AG04450 (cell line): ENCODE data around the gene NHLH1. TPM values are rescaled to one million over a fixed set of nuclear protein-coding genes. Genes with fewer than 3 reads are reported as not detected.
A peak's percentile ranks its signal among the peaks of the same experiment; 100 is the strongest.

Experiments used
- CTCF ChIA-PET: fragments of 300-600, 350-600 bp; formaldehyde crosslinking; extraction: SDS; loops from one replicate; lab custom pipeline; 2022; ENCODE audit warnings: antibody characterized with exemption, inconsistent platforms; lab: Charles Lee
- POLR2A ChIA-PET: fragments of 350-600 bp; formaldehyde crosslinking; extraction: SDS; loops from one replicate; lab custom pipeline; 2021; ENCODE audit warnings: antibody characterized with exemption, inconsistent platforms; lab: Yijun Ruan, JAX
- DNase-seq: peaks from one replicate; pipeline ENCODE4 v3.0.0-alpha.2; 2011; ENCODE audit warnings: low read depth, low spot score
- H3K27ac ChIP-seq: one replicate; pipeline ENCODE4 v1.5.1; 2012; ENCODE audit warnings: low read depth, low read length, control low read depth
- H3K27me3 ChIP-seq: one replicate; pipeline ENCODE4 v1.6.0; 2012; ENCODE audit warnings: low read length; ENCODE audit not compliant: control insufficient read depth, insufficient read depth
- H3K4me3 ChIP-seq: 2 replicates; pipeline ENCODE4 v1.5.1; 2011; ENCODE audit warnings: mild to moderate bottlenecking, low read depth, low read length, control low read depth
- H3K9me3 ChIP-seq: 2 replicates; pipeline ENCODE4 v1.5.1; 2012; ENCODE audit warnings: low read length; ENCODE audit not compliant: control insufficient read depth, insufficient read depth
- polyA plus RNA-seq: library from polyadenylated mRNA; depleted of rRNA; stranded (reverse); fragments of >200 nt; gene quantifications from 2 replicates; pipeline ENCODE4 v1.2.3, GENCODE V29; 2011
- TF ChIP-seq, protein P1 (sequence below): IDR thresholded peaks from 2 replicates; pipeline ENCODE4 v1.5.1; 2011; ENCODE audit warnings: low read depth, low read length, control low read depth, inconsistent platforms

NHLH1 gene
- polyA plus RNA-seq, 1 experiment, result 0.35 TPM

DNA sequence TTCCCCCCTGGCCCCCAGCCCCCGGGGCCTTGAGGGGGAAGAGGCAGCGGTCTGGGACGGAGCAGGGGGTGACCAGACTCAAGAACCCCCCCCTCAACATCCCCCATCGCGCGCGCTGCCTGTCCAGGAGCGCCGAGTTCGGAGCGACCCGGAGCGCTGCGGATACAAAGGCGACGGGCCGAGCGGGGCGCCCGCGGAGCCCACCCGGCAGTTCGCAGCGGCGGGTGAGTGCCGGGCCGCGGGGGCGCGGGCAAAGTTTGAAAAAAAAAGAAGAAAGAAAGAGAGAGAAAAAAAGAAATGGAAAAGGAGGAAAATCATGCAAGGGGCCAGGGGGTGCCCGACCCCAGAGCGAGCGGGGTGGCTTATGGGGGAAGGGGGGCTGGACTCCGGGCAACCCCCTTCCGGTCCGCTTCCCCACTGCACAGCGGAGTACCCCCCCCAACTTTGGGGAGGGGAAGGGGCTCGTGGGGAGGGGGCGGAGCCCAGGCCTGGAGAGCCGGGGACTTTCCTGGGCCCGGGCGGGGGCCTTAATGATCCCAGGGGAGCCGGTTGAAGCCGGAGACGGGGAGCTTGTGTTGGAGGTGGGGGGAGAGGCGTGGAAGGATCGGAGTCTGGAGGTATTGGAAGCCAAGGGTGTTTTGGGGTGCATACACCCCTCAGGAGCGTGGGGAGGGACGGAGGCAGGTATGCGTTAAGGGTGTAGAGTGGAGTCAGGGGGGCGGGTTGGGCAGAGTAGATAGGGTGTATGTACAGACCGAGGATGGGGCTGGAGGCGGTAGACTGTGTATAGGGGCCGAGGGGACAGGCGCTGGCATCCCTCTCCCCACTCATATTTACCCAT is 34.0 kb downstream of the NHLH1 start:
- TF ChIP-seq, protein P1, sequence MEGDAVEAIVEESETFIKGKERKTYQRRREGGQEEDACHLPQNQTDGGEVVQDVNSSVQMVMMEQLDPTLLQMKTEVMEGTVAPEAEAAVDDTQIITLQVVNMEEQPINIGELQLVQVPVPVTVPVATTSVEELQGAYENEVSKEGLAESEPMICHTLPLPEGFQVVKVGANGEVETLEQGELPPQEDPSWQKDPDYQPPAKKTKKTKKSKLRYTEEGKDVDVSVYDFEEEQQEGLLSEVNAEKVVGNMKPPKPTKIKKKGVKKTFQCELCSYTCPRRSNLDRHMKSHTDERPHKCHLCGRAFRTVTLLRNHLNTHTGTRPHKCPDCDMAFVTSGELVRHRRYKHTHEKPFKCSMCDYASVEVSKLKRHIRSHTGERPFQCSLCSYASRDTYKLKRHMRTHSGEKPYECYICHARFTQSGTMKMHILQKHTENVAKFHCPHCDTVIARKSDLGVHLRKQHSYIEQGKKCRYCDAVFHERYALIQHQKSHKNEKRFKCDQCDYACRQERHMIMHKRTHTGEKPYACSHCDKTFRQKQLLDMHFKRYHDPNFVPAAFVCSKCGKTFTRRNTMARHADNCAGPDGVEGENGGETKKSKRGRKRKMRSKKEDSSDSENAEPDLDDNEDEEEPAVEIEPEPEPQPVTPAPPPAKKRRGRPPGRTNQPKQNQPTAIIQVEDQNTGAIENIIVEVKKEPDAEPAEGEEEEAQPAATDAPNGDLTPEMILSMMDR, result no peak
- no peak overlapping the region for H3K27ac ChIP-seq
- peaks cover 39% of the 10 kb centered on the region for H3K27me3 ChIP-seq
- POLR2A ChIA-PET, result no interaction called here
- H3K4me3 ChIP-seq, result peak overlapping the region; percentile 64
- DNase-seq, result no peak
- no peaks in the 10 kb centered on the region for H3K9me3 ChIP-seq
- CTCF ChIA-PET, result no interaction called here

- DNase-seq, result no peak
- ChIA-PET POLR2A (no interaction called here), CTCF (no interaction called here)
- TF ChIP-seq, protein P1, result no peak
- Histone ChIP-seq H3K27ac (no peak overlapping the region), H3K27me3 (peaks cover 39% of the 10 kb centered on the region), H3K4me3 (peak overlapping the region; percentile 64), H3K9me3 (no peaks in the 10 kb centered on the region)
Measured at GRCh38 chr1:160401487-160401805, 34.6 kb downstream of the NHLH1 start.

DNA sequence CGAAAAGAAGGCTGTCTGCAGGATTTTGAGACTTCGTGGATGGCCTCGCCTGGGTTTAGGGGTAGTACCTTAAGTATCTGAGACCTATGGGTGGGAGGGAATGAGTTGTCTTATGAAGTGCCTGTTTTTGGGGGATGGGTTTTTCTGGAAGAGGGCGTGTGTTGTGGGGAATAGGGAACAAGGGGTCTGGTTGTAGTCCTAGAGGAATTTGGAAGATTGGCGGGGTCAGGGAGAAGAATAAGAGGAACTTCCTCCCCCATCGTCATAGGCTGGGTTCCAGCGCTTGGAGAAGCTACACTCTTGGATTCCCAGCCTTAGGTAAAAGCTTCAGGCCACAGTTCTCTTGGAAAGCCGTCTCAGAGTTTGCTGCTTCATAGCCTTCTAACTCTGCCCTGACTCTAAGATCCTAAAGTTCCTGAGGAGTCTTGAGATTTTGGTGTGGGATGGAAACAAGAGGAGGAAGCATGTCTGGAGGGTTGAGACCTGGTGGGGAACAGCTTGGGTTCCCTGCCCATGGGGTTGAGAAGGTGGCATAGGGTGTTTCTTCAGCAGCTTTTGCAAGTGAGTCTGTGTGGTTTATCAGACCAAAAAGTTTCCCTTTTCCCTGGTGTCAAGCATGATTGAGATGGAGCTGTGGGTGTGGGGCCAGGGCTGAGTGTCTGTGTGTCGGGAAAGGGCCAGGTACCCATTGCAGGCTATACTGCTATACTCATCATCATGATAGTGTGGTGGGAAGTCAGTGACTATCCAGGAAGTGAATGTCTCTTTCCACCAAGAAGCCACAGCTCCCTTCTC is 35.3 kb downstream of the NHLH1 start:
- H3K27me3 ChIP-seq, result peaks cover 39% of the 10 kb centered on the region
- H3K27ac ChIP-seq, result no peak overlapping the region
- no peaks in the 10 kb centered on the region for H3K9me3 ChIP-seq
- TF ChIP-seq, protein P1, result no peak
- peak overlapping the region; percentile 64; the same call in 1 of the 2 replicates for H3K4me3 ChIP-seq
- ChIA-PET POLR2A (no interaction called here), CTCF (interaction anchor here (0.6 to 0.9 kb wide), 2 partner anchors 15 to 25 kb away, joined by 3 to 6 read pairs; no protein-coding TSS in a partner anchor)
- DNase-seq, result no peak

DNA sequence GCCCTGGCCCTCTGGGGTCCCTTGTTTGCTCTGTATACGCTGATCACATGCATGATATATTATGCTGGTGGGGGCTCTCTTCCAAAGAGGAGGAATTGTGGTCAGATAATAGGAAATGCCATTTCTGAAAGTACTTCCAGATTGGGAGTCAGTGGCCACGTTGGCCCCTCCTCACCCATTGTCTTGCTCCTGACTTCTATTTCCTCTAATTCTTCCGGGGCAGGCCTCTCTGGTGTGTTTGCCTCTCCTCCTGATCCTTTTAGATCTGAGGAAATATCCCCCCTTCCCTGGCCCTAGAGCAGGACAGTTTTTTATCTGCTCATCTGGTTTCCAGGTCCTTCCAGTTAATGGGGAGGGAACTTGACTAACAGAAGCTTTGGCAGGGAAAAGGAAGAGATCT is 36.4 kb downstream of the NHLH1 start:
- H3K27me3 ChIP-seq, result peaks cover 35% of the 10 kb centered on the region
- ChIA-PET CTCF (no interaction called here), POLR2A (no interaction called here)
- H3K9me3 ChIP-seq, result no peaks in the 10 kb centered on the region
- TF ChIP-seq, protein P1, result no peak
- H3K27ac ChIP-seq, result no peak overlapping the region
- no peak overlapping the region for H3K4me3 ChIP-seq
- no peak for DNase-seq

DNA sequence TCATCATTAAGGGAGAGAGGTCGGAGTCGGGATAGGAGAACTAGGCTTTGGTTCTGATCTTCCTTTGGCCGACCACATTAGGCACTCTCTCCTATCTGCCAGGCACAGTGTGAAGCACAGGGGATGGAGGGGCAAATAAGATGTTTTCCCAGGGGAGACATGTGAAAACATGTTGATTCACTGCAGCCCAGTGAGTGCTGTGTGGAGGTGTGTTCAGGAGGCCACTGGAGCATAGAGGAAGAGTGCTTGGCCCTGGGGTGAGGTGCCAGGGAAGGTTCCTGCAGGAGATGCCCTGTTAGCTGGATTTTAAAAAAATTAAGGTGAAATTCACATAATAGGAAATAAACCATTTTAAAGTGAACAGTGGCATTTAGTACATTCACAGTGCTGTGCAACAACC is 37.2 kb downstream of the NHLH1 start:
- Histone ChIP-seq H3K9me3 (no peaks in the 10 kb centered on the region), H3K4me3 (no peak overlapping the region), H3K27me3 (peaks cover 33% of the 10 kb centered on the region), H3K27ac (no peak overlapping the region)
- DNase-seq, result no peak
- CTCF ChIA-PET, result no interaction called here
- TF ChIP-seq, protein P1, result no peak
- POLR2A ChIA-PET, result no interaction called here
